Brain microvascular endothelial cell (primary cell): ENCODE measurements around the gene PCID2.

Experiments used
- DNase-seq: peaks from one replicate; pipeline ENCODE4 v3.0.0-alpha.2; 2020
- H3K27ac ChIP-seq: fragments of 250-450 bp; sonication (Bioruptor Pico); 2 replicates; pipeline ENCODE4 v1.5.1; 2020; ENCODE audit warnings: mild to moderate bottlenecking, moderate library complexity
- H3K27me3 ChIP-seq: fragments of 250-450 bp; sonication (Bioruptor Pico); replicated peaks from 2 replicates; pipeline ENCODE4 v1.5.1; 2020; ENCODE audit warnings: mild to moderate bottlenecking
- H3K36me3 ChIP-seq: fragments of 250-450 bp; sonication (Bioruptor Pico); replicated peaks from 2 replicates; pipeline ENCODE4 v1.5.1; 2020; ENCODE audit warnings: mild to moderate bottlenecking
- H3K4me3 ChIP-seq: 2 replicates; pipeline ENCODE4 v1.5.1; 2011; ENCODE audit warnings: low read depth, mild to moderate bottlenecking, control low read depth, low read length, moderate library complexity
- CTCF ChIP-seq: IDR thresholded peaks from 2 replicates; pipeline ENCODE4 v1.5.1; 2011; ENCODE audit warnings: low read depth, mild to moderate bottlenecking, moderate library complexity, low read length, control low read depth, inconsistent platforms; ENCODE audit errors: missing control alignments
- in situ Hi-C: cut with HindIII; loops from 2 replicates; pipeline ENCODE4 v1.10.0; 2017; ENCODE audit warnings: low sequenced_read_pairs, low pct_ligation_motif_present

PCID2 gene

GRCh38 chr13:113231306-113232207, 23.1 kb upstream of the PCID2 start:
- no peak for DNase-seq
- H3K4me3 ChIP-seq = no peak overlapping the region
- no peaks in the 10 kb centered on the region for H3K27me3 ChIP-seq
- no peak for TF ChIP-seq CTCF
- no peak overlapping the region for H3K27ac ChIP-seq
- in situ Hi-C loops = no loop called here
- peaks cover 34% of the 10 kb centered on the region for H3K36me3 ChIP-seq

GRCh38 chr13:113229791-113230190, 21.3 kb upstream of the PCID2 start:
- in situ Hi-C loops = no loop called here
- no peak for DNase-seq
- H3K27ac ChIP-seq = no peak overlapping the region
- no peak for TF ChIP-seq CTCF
- H3K36me3 ChIP-seq = peaks cover 51% of the 10 kb centered on the region
- H3K27me3 ChIP-seq = no peaks in the 10 kb centered on the region
- no peak overlapping the region for H3K4me3 ChIP-seq

- DNase-seq = no peak
- H3K36me3 ChIP-seq = peaks cover 53% of the 10 kb centered on the region
- no peak for TF ChIP-seq CTCF
- H3K4me3 ChIP-seq = no peak overlapping the region
- H3K27ac ChIP-seq = no peak overlapping the region
- in situ Hi-C loops = no loop called here
- no peaks in the 10 kb centered on the region for H3K27me3 ChIP-seq
These were observed 20.7 kb upstream of the PCID2 start for GRCh38 chr13:113229161-113229560.

GRCh38 chr13:113226873-113227450, 18.5 kb upstream of the PCID2 start:
- Histone ChIP-seq H3K27ac (no peak overlapping the region), H3K4me3 (no peak overlapping the region), H3K27me3 (no peaks in the 10 kb centered on the region), H3K36me3 (peaks cover 62% of the 10 kb centered on the region)
- DNase-seq = no peak
- TF ChIP-seq CTCF = no peak
- in situ Hi-C loops = no loop called here

- H3K36me3 ChIP-seq = peaks cover 71% of the 10 kb centered on the region
- H3K4me3 ChIP-seq = no peak overlapping the region
- no peak for DNase-seq
- no peak overlapping the region for H3K27ac ChIP-seq
- no peak for TF ChIP-seq CTCF
- H3K27me3 ChIP-seq = no peaks in the 10 kb centered on the region
- in situ Hi-C loops = no loop called here
These were observed 17.0 kb upstream of the PCID2 start for GRCh38 chr13:113225515-113225914.
